GM21423 (cell line): Measurements from ENCODE around the gene SLC6A12.

ENCODE experiments used
- ATAC-seq: cut with Tn5 transposase; IDR thresholded peaks from one replicate; pipeline ENCODE4 v1.9.1; 2021; ENCODE audit warnings: mild to moderate bottlenecking, moderate library complexity; ENCODE audit not compliant: unreplicated experiment

SLC6A12 gene

DNA sequence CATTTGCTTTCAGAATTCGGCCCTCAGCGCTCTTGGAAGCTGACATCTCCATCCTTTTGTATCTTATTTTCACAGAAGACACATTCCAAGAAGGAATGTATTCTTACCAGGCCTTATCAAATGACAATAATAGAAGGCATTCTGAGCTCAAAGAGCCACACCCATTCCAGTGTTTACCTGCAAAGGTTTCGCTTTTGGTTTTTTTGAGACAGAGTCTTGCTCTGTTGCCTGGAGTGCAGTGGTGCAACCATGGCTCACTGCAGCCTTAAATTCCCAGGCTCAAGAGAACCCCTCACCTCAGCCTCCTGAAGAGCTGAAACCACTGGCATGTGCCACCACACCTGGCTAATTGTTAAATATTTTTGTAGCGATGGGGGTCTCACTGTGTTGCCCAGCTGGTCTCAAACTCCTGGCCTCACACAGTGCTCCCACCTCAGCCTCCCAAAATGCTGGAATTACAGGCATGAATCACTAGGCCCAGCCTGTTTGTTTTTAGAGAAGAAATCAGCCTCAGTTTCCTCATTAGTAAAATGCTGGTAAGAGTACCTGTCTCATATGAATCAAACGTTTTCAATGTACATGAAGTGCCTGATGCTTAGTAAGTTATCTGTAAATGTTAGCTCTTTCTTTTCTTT is 69.2 kb downstream of the SLC6A12 start:
- ATAC-seq = no peak

DNA sequence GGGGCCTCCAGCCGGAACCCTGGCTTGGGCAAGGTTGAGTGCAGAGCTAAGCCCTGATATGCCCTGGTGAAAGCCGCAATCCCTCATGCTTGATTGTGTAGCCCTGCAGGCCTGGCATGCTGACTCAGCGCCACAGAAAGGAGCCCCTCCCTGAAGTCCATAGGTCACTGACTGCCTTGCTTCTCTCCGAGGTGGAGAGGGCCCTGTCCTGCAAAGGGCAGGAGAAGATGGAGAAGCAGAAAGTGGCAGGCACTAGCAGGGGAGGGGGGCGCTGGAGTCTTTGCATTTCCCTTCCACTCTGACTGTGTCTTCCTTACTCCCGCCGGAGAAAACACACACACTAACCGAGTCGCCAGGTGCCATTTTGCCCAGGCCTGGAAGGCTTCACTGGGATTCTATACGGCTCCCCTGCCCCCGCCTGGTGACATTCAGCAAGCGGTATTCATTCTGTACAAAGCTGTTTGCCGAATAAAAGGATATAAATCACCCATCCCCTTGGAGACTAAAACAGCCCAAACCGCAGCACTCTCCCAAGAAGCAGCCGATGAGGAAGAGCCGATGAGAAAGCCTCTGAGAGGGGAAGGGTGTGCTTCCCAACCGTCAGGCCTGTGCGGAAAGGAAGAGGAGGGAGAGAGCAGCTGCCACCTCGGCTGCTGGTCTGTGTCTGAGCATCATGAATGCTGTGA is 69.8 kb downstream of the SLC6A12 start:
- ATAC-seq = no peak

DNA sequence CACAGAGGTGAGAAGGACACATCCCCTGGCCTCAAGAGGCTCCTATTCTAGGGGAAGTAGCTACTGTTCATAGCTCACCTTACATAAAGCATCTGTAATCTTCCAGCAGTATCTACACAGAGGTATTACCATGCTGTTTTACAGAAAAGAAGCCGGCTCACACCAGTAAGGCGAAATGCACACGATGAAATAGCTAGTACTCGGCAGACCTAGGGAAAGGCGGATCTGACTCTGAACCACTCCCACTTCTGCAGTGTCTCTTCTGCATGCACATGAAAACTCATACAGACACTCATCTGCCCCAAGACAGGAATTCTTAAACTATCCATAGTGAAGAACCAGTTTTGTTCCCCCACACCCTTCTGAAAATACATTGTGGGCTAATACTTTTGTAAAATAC is 73.8 kb downstream of the SLC6A12 start:
- no peak for ATAC-seq
